HAP-1 (cell line): ENCODE measurements around the gene C5orf58.

Source experiments
- DNase-seq, 2 experiments: peaks; one replicate each; pipeline ENCODE4 v3.0.0-alpha.2; 2016 to 2020; ENCODE audit warnings: low spot score in 2 of 2
- H3K27me3 ChIP-seq: fragments of 250-450 bp; sonication (Bioruptor Pico); 2 replicates; pipeline ENCODE4 v1.5.1; 2020; ENCODE audit warnings: low read depth, mild to moderate bottlenecking, moderate library complexity
- H3K36me3 ChIP-seq: fragments of 250-450 bp; sonication (Bioruptor Pico); replicated peaks from 2 replicates; pipeline ENCODE4 v1.5.1; 2020; ENCODE audit warnings: mild to moderate bottlenecking
- H3K4me1 ChIP-seq: fragments of 250-450 bp; sonication (Bioruptor Pico); 2 replicates; pipeline ENCODE4 v1.5.1; 2020; ENCODE audit warnings: mild to moderate bottlenecking
- H3K4me3 ChIP-seq: fragments of 250-450 bp; sonication (Bioruptor Pico); 2 replicates; pipeline ENCODE4 v1.5.1; 2020; ENCODE audit warnings: mild to moderate bottlenecking, moderate library complexity
- H3K9me3 ChIP-seq: fragments of 250-450 bp; sonication (Bioruptor Pico); 2 replicates; pipeline ENCODE4 v1.5.1; 2020; ENCODE audit warnings: mild to moderate bottlenecking, moderate library complexity
- in situ Hi-C: fragments of 300-500 bp; cut with MboI; formaldehyde crosslinking; loops from 3 replicates; pipeline ENCODE4 v1.14.3; 2020; ENCODE audit warnings: low sequenced_read_pairs, inconsistent platforms, mixed read lengths

The C5orf58 gene

DNA sequence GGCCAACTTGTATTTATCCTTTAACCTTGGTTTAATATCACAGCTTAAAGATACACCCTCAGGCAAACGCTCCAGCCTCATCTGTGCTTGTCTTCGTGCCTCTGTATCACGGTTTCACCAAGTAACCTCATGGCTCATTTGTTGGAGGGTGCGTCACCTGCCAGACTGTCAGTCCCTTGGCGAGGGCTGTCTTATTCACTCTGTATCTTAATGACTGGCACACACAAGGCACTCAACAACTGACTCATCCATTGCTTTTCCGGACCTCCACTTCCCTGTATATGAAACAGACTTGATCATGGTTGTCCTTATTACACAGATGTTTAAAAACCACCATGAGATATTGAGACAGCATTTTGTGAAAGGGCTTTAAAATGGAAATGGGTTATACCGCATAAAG lies 36.8 kb downstream of the C5orf58 start:
- H3K36me3 ChIP-seq: no peaks in the 10 kb centered on the region
- DNase-seq: no peak
- in situ Hi-C loops: no loop called here

DNA sequence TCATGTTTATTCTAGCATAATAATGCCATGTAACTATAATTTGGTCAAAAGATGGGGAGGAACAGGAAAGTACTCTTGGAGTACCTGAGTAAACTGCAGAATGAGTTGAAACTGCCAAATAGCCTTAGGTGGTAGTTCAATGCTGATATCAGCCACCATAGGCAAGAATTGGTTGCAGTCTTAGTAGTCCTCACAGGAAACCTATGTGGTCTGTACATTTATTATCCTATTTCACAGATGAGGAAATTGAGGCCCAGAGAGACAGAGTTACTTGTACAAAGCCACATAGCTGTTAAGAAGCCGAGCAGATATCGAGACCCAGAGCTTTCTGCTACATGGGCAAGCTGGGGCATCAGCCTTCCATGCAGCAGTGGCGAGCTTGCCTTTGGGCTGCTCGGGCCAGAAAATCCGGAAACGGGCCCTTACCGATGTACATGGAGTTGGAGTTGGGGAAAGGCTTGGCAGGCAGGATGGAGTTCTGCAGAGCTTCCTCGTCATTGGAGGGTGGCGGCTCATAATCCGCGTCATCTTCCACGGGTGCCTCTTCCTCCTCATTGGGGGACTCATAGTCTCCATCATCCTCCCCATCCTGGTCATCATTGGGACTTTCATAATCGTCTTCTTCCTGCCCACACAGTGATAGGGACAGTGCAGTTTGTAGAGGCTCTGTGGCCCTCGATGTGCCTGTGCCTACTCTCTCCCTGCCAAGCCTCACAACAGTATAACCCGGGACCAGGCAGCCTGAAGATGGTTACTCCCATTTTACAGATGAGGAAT lies 37.7 kb downstream of the C5orf58 start:
- Histone ChIP-seq H3K4me1 (no peaks in the 10 kb centered on the region), H3K9me3 (no peaks in the 10 kb centered on the region), H3K36me3 (no peaks in the 10 kb centered on the region), H3K27me3 (peaks cover 17% of the 10 kb centered on the region), H3K4me3 (no peak overlapping the region)
- in situ Hi-C loops: no loop called here
- no peak for DNase-seq

More for the DNA sequence above, 36.8 kb downstream of the C5orf58 start:
- no peaks in the 10 kb centered on the region for H3K4me1 ChIP-seq
- H3K27me3 ChIP-seq: peaks cover 17% of the 10 kb centered on the region
- no peak overlapping the region for H3K4me3 ChIP-seq
- no peaks in the 10 kb centered on the region for H3K9me3 ChIP-seq

DNA sequence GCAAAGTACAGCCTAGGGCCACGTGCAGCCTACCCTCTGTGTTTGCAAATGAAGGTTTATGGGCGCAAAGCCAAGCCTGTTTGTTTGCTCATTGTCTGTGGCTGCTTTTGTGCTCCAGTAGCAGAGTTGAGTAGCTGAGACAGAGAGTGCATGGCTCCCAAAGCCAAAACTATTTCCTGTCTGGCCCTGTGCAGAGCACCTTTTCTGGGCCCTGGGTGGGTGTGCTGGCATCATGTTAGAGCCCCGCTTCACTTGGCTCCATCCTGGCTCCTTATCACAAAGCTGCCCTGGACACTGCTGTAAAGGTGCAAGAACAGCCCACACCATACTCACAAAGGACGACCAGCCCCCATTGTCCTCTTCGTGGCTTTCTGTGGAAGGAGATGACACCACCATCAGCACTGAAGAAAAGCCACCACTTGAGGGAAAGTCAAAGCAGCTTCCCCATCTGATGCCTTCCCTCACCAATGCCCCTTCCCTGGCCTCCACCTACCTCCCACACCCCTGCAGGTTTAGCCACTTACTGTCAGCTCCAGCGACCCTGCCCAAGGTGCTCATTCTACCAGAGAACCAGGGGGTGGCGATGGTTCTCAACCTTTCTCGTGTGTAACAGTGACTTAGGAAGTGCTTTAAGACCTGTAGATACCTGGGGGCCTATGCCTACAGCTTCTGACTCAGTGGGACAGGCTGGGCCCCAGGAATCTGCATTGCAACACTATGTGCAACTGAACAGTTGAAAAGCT lies 41.4 kb downstream of the C5orf58 start:
- H3K4me3 ChIP-seq: no peak overlapping the region
- no peaks in the 10 kb centered on the region for H3K27me3 ChIP-seq
- H3K9me3 ChIP-seq: no peaks in the 10 kb centered on the region
- no peaks in the 10 kb centered on the region for H3K36me3 ChIP-seq
- in situ Hi-C loops: no loop called here
- no peaks in the 10 kb centered on the region for H3K4me1 ChIP-seq
- peak in 1 of 2 experiments; percentile 27 for DNase-seq

DNA sequence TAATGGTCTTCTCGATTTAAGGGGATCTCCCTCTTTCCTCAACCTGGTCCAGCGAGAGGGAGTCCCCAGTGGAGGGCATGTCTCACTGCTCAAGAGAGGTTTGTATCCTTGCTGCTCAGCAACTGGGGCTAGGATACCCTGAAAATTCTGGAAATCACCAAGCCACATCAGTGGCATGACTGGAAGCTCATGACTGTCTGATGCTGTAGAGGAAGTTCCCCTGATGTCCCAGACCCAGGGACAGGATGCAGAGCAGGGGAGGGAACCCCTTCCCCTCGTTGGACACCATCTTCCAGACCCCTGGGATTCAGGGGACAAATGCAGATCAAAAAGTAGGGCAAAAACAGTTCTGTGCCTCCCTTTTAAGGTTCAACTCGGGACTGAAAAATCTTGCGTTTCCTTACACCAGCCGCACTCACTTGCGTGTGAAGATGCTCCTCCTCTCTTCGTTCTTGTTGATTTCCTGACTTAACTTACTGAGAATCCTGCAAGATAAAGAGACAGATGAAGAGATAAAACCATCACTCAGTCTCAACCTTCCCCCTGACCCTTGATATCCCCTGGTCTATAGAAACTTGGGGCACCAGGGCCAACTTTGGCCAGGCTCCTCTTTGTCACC lies 42.7 kb downstream of the C5orf58 start:
- DNase-seq: no peak
- no peaks in the 10 kb centered on the region for H3K27me3 ChIP-seq
- no peaks in the 10 kb centered on the region for H3K9me3 ChIP-seq
- H3K36me3 ChIP-seq: no peaks in the 10 kb centered on the region
- no peaks in the 10 kb centered on the region for H3K4me1 ChIP-seq
- in situ Hi-C loops: no loop called here
- no peak overlapping the region for H3K4me3 ChIP-seq

DNA sequence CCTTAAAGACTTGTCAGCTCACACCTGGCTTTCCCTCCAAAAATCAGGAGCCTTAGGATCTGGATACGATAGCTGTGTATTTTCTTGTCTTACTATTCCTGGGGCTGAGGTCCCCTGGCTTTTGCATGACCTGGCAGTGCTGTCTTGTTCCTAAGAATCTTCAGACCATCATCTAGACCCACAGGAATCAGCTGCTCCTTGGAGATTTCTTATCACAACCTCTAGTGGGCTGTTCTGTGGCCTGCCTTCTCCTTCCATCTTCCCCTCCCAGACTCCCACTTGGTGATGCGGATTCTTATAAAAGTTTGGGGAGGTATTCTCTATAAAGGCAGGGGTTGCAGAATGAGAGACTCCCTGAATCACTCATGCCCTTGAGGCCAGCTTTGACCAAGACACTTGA lies 43.4 kb downstream of the C5orf58 start:
- Histone ChIP-seq H3K9me3 (no peaks in the 10 kb centered on the region), H3K36me3 (no peaks in the 10 kb centered on the region), H3K4me1 (no peaks in the 10 kb centered on the region), H3K27me3 (no peaks in the 10 kb centered on the region), H3K4me3 (no peak overlapping the region)
- DNase-seq: no peak
- in situ Hi-C loops: no loop called here

DNA sequence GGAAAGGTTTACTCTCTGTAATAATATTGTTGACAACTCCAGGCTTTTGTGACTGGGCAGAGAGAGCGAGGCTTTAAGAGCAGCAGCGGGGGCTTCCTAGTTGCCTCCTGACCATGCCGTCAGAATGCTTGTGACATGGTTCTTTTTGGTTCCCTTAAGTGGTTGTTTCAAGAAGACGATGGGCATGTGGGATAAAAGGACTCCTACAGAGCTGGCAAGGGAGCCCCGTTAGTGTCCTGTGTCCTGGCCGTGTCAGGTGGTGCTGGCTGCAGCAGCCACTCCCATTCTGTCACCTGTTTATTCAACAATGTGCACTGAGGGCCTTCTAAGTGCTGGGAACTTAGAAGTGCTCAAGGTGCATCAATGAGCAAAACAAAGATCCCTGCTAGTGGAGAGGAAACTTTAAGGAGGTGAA lies 45.1 kb downstream of the C5orf58 start:
- no peak for DNase-seq
- H3K9me3 ChIP-seq: no peaks in the 10 kb centered on the region
- no peaks in the 10 kb centered on the region for H3K27me3 ChIP-seq
- no peaks in the 10 kb centered on the region for H3K4me1 ChIP-seq
- H3K36me3 ChIP-seq: no peaks in the 10 kb centered on the region
- no peak overlapping the region for H3K4me3 ChIP-seq
- in situ Hi-C loops: no loop called here

DNA sequence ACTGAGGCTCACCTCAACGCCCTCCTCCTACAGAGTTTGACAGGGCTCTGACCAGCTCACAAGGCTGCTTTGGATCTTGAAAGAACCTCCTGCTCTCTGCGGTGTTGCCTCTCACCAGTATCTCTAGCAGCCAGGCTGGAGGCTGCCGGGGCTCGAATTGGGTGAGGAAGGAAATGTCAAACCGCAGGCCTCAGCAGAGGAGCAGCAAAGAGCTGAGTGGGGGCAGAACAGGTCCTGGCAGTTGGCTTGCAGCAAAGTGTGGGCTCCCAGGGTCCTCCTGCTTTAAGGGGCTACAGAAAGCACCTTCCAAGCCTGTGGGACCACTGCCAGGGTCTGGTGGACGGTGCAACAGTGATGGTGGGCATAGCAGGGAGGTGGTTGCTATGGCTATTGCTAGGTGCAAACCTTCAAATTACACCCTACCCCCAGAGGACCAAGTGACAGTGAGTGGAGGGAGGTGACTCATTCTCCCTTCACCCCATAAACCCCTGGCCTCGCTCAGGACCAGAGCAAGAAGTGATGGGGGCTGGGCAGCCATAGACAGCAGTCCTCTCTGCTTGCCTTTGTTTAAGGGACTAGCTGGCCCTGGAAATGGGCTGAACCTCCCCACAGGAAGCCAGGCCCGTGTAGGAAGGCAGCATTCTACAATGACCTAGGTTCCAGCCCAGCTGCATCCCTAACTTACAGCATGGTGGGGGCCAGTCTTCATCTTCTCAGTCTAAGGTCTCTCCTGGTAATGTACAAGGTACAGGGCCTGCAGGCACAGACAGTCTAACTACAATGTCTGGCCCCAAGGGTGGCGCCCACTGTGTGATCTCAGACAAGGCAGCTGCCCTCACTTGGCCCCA lies 46.0 kb downstream of the C5orf58 start:
- Histone ChIP-seq H3K4me1 (no peaks in the 10 kb centered on the region), H3K4me3 (no peak overlapping the region), H3K36me3 (no peaks in the 10 kb centered on the region), H3K27me3 (no peaks in the 10 kb centered on the region), H3K9me3 (no peaks in the 10 kb centered on the region)
- no peak for DNase-seq
- in situ Hi-C loops: no loop called here

DNA sequence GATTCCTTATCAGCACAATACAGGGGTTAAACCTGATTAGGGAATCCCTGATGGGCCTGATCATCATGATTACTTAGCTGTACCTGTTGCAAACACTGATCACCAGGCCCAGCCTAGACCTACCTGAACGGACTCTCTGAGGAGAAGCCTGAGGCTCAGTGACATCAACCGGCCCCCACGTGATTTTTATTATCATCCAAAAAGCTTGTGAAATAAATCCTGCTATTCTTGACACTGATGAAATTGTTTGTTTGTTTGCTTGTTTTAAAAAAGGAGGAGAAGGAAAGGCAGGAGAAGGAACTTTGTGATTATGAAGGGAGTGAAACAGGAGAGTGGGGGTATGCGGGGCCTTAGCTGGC lies 46.7 kb downstream of the C5orf58 start:
- Histone ChIP-seq H3K27me3 (no peaks in the 10 kb centered on the region), H3K9me3 (no peaks in the 10 kb centered on the region), H3K4me1 (no peaks in the 10 kb centered on the region), H3K36me3 (no peaks in the 10 kb centered on the region), H3K4me3 (no peak overlapping the region)
- in situ Hi-C loops: no loop called here
- DNase-seq: no peak

DNA sequence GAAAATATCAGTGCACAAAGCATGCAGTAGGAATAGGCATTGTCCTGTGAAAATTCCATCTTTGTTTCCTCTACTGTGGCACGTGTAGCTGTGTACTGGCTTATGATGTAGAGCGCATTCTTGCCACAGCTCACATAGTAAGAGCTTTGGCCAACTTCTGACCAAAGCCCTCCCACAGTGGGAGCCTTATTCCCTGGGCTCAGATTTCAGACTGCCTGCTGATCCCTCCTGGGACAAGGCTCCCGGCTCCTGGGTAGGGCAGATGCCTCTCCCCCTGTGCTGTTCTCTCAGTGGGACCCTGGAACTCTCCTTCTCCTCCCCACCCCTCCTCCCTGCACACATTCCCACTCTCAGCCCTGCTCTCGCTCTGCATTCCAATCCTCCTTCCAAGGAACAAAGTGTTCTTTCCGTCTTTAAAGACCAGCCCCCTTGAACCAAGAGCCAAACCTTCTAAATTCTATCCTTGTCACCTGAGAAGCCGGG lies 47.3 kb downstream of the C5orf58 start:
- H3K4me3 ChIP-seq: no peak overlapping the region
- H3K4me1 ChIP-seq: no peaks in the 10 kb centered on the region
- no peak for DNase-seq
- no peaks in the 10 kb centered on the region for H3K36me3 ChIP-seq
- in situ Hi-C loops: no loop called here
- no peaks in the 10 kb centered on the region for H3K27me3 ChIP-seq
- H3K9me3 ChIP-seq: no peaks in the 10 kb centered on the region

DNA sequence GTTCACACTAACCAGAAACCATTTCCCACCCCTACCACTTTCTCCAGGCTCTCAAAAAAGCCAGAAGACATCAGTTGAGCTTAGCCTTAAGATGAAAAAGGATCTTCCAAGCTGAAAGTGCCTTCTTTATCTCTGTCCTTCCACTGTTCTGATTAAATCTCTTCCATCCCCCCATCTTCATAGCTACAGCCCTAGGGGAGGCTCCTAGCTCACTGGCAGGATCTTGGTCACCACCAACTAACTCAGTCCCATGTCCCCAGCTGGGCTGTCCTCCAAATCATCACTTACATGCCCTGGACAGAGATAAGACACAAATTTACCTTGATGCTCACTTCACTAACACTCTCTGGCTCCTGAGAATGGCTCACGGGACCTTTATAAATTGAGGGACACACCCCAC lies 50.5 kb downstream of the C5orf58 start:
- Histone ChIP-seq H3K27me3 (no peaks in the 10 kb centered on the region; the same call in 1 of the 2 replicates), H3K36me3 (no peaks in the 10 kb centered on the region), H3K4me1 (no peaks in the 10 kb centered on the region), H3K4me3 (no peak overlapping the region), H3K9me3 (no peaks in the 10 kb centered on the region)
- in situ Hi-C loops: no loop called here
- DNase-seq: no peak

DNA sequence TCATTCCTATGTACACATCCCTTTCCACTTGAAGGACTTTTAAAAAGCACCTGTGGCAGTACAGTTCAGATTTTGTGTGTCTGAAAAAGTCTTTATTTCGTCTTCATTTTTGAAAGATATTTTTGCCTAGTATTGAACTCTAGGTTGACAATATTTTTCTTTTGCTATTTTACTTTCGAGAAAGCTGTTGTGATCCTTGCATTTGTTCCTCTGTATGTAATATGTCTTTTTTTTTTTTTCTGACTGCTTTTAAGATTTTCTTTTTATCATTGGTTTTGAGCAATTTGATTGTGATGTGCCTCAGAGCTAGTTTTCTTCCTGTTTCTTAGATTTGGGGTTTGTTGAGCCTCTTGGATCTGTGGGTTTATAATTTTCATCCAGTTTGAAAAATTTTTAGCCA lies 51.4 kb downstream of the C5orf58 start:
- no peaks in the 10 kb centered on the region for H3K4me1 ChIP-seq
- H3K4me3 ChIP-seq: no peak overlapping the region
- no peak for DNase-seq
- in situ Hi-C loops: no loop called here
- no peaks in the 10 kb centered on the region for H3K9me3 ChIP-seq
- no peaks in the 10 kb centered on the region for H3K36me3 ChIP-seq
- no peaks in the 10 kb centered on the region; the same call in 1 of the 2 replicates for H3K27me3 ChIP-seq

DNA sequence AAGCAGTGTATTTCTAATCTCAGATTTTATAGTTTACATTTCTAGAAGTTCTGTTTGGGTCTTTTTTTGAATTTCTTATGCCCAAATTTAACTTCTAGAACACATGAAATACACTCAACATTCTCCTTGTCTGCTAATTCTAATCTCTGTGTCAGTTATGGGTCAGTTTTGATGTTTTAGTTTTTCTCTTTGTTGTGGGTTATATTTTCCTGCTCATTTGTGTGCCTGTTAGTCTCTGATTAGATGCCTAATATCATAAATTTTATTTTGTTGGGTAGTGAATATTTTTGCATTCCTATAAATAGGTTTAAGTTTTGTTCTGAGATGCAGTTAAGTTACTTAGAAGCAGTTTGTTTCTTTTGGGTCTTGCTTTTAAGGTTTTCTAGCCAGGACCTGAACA lies 52.4 kb downstream of the C5orf58 start:
- Histone ChIP-seq H3K4me1 (no peaks in the 10 kb centered on the region), H3K27me3 (no peaks in the 10 kb centered on the region; the same call in 1 of the 2 replicates), H3K4me3 (no peak overlapping the region), H3K9me3 (no peaks in the 10 kb centered on the region; the same call in 1 of the 2 replicates), H3K36me3 (no peaks in the 10 kb centered on the region)
- in situ Hi-C loops: no loop called here
- no peak for DNase-seq

DNA sequence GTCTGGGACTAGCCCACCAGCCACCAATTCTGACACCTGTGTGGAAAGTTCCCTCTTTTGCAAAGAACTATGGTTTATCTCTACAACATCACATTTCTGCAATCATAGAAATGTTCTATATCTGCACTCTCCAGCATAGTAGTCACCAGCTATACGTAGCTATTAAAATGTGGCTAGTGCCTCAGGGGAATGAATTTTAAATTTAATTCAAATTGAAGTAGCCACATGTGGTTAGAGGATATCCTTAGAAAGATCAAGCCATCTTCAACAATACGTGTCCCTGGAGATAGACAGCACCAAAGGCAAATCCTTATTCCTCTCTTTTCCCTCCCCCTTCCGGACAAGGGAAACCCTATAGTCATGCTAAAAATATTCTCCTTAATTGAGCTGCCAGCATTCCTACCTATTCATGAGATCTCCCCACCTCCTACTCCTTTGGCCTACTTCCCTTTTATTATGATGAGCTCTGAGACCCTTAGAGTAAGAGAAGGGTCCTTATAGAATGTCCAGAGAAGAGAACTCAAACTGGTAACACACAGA lies 53.7 kb downstream of the C5orf58 start:
- no peak for DNase-seq
- H3K4me3 ChIP-seq: no peak overlapping the region
- H3K4me1 ChIP-seq: no peaks in the 10 kb centered on the region
- no peaks in the 10 kb centered on the region; the same call in 1 of the 2 replicates for H3K27me3 ChIP-seq
- no peaks in the 10 kb centered on the region for H3K36me3 ChIP-seq
- H3K9me3 ChIP-seq: no peaks in the 10 kb centered on the region; the same call in 1 of the 2 replicates
- in situ Hi-C loops: no loop called here
